Fibroblast of the aortic adventitia (primary cell): ENCODE results near the gene MMRN2. TPM values are rescaled to one million over a fixed set of nuclear protein-coding genes. Genes with fewer than 3 reads are reported as not detected.
A peak's percentile ranks its signal among the peaks of the same experiment; 100 is the strongest.
"Not testable (repeated sequence)": the region's sequence is repeated elsewhere in the genome, so short reads cannot be mapped to it uniquely, and the experiment has no call there.

Source experiments
- DNase-seq: peaks from one replicate; pipeline ENCODE4 v3.0.0-alpha.2; 2010; ENCODE audit warnings: low read depth
- H3K4me3 ChIP-seq: 2 replicates; pipeline ENCODE4 v1.5.1; 2011; ENCODE audit warnings: low read depth, mild to moderate bottlenecking, control low read depth, low read length, moderate library complexity
- CTCF ChIP-seq: IDR thresholded peaks from 2 replicates; pipeline ENCODE4 v1.5.1; 2011; ENCODE audit warnings: mild to moderate bottlenecking, low read length, control low read depth, inconsistent platforms; ENCODE audit not compliant: insufficient read depth
- total RNA-seq: library from RNA; depleted of rRNA; stranded (reverse); fragments of >200 nt; gene quantifications from 2 replicates; pipeline ENCODE4 v1.2.3, GENCODE V29; 2012; ENCODE audit warnings: low replicate concordance

The MMRN2 gene
- total RNA-seq = 5.1 and 5.4 TPM in 2 replicates

DNA sequence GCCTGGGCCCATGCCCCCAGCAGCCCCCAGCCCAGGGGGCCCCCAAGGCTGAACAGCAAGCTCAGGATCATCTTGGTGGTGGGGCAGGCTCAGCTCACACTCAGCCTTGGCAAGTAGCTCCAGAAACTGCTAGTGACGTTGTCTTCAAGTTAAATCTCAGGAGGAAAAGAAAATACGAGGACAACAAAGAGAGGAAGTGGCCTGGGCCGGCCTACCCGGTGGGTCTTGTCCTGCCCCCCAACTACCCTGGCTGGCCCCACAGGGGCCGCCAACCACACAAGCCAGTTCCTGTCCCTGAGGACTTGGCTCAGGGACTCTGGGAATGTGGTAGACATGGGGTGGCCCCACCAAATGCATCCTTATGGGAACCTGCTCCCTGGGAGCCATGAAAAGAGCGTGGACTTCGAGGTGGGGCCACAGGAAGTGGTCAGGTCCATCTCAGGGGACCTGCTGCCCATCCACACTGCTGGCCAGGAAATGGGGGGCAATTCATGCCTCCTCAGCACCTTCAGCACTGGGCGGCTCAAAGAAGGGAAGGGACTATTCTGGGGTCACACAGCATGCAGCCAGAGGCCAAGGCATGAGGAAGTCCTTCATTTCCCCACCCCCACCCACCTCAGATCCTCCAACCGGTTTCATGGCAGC, at the start of gene MMRN2:
MMRN2 (minus strand) TSS at position 145 of the 645 bp plus-strand sequence; CDS start at position 71, 74 bp downstream.
- no peak for TF ChIP-seq CTCF
- DNase-seq = no peak
- no peak within 1 kb of the TSS for H3K4me3 ChIP-seq

DNA sequence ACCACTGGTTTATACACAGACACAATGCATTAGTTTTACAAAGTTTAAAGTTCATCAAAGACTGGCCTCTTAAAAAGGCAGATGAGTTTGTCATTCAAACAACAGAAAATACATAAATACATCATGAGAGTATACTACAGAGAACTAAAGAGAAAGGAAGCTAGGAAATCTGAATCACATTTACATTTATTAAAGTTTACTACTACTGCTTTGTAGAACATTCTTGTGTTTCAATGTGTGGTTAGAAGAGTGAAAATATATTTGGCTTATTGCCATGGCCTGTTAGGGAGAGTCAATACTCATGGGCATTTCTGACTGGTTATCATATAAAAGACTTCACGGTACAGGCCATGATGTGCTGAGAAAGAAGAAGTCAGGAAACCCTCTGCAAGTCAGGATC, 49.7 kb upstream of the MMRN2 start:
- H3K4me3 ChIP-seq, DNase-seq: not testable (repeated sequence)

- H3K4me3 ChIP-seq = no peak overlapping the region
- DNase-seq = peak; percentile 27
- TF ChIP-seq CTCF = no peak
These were observed 43.1 kb upstream of the MMRN2 start for GRCh38 chr10:87000491-87000890.

DNA sequence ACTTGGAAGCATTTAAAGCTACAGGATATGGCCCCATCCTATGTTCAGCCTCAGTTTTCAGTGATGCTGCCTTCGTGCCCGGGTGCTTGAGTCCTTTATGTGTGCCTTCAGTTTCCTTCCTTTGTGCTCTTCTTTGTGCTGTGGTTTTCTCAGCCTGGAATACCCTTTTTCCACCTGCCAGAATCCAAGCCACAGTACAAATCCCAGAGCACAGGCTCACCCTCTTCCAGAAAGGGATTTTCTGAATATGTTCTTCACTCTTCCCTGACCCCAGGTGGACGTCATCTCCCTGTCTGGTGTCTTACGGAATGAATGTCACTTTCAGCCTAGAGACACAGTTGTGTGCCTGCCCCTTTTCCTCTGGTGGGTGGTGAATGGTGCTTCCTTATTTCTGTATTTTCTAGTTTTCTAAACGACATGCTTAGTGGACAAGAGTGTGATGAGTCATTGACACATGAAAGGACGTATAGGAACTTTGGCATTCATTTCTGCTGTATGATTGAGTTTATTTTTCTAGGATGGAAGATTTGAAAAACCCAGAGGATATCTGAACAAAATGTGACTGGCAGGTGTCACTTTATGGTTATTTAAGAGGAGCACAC, 42.5 kb upstream of the MMRN2 start:
- DNase-seq, H3K4me3 ChIP-seq: not testable (repeated sequence)

DNA sequence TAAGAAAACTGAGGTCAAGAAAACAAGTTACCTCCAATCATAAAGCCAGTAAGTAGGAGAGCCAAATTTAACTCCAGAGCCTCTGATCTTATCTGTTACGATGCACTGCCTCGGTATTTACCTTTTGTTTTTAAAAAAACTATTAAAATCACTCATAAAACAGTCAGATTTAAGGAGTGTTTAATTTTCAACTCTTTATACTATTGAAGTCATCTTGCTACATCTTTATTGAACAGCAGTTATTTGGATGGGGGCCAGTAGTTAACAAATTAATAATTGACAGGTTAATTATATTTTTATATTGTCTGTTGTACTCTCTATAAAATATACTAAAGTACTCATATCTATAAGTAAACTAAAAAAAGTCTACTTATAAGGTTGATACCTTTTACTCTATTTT, 35.5 kb upstream of the MMRN2 start:
- no peak for DNase-seq
- TF ChIP-seq CTCF = no peak
- H3K4me3 ChIP-seq = no peak overlapping the region

- TF ChIP-seq CTCF = no peak
- no peak overlapping the region for H3K4me3 ChIP-seq
- DNase-seq = no peak
These were observed 35.0 kb upstream of the MMRN2 start for GRCh38 chr10:86992456-86992855.

DNA sequence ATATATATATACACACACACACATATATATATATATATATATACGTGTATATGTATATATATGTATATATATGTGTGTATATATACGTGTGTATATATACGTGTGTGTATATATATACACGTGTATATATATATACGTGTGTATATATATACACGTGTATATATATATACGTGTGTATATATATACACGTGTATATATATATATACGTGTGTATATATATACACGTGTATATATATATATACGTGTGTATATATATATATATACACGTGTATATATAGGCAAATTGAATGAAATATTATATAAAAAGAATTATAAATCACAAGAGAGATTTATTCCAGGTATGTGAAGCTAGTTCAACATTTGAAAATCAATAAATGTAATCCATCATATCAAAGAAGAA, 33.9 kb upstream of the MMRN2 start:
- H3K4me3 ChIP-seq, DNase-seq: not testable (repeated sequence)

- no peak for DNase-seq
- TF ChIP-seq CTCF = no peak
- no peak overlapping the region for H3K4me3 ChIP-seq
These were observed 31.1 kb upstream of the MMRN2 start for GRCh38 chr10:86988520-86988919.

GRCh38 chr10:86984498-86984897, 27.1 kb upstream of the MMRN2 start:
- not testable (repeated sequence) for H3K4me3 ChIP-seq, DNase-seq
